SIG-M5 (cell line): ENCODE results near the gene CD96.
"Not testable (repeated sequence)": the region's sequence is repeated elsewhere in the genome, so short reads cannot be mapped to it uniquely, and the experiment has no call there.

Source experiments
- DNase-seq: peaks from one replicate; lab custom pipeline; 2025; lab: John Stamatoyannopoulos, UW

Gene CD96

GRCh38 chr3:111541911-111542483 lies at the start of gene CD96:
Gene CD96, plus strand, starts transcription at chr3:111542197. Its CDS starts 52 bp downstream, at chr3:111542249.
- DNase-seq, result no peak

- DNase-seq, result no peak
Measured at GRCh38 chr3:111493276-111493675, 48.7 kb upstream of the CD96 start.

GRCh38 chr3:111496894-111497559 lies 45.0 kb upstream of the CD96 start:
- DNase-seq, result no peak

GRCh38 chr3:111498022-111498421 lies 44.0 kb upstream of the CD96 start:
- no peak for DNase-seq

GRCh38 chr3:111506435-111506834 lies 35.6 kb upstream of the CD96 start:
- DNase-seq, result no peak

GRCh38 chr3:111509308-111509707 lies 32.7 kb upstream of the CD96 start:
- DNase-seq, result no peak

- no peak for DNase-seq
Measured at GRCh38 chr3:111517801-111518200, 24.2 kb upstream of the CD96 start.

- no peak for DNase-seq
Measured at GRCh38 chr3:111519178-111519855, 22.7 kb upstream of the CD96 start.

GRCh38 chr3:111521891-111522290 lies 20.1 kb upstream of the CD96 start:
- DNase-seq, result no peak

- not testable (repeated sequence) for DNase-seq
Measured at GRCh38 chr3:111524486-111524885, 17.5 kb upstream of the CD96 start.

- DNase-seq, result no peak
Measured at GRCh38 chr3:111531446-111531845, 10.6 kb upstream of the CD96 start.

GRCh38 chr3:111534701-111535100 lies 7.3 kb upstream of the CD96 start:
- DNase-seq, result no peak

- DNase-seq, result no peak
Measured at GRCh38 chr3:111538111-111538510, 3.9 kb upstream of the CD96 start.

GRCh38 chr3:111538681-111539083 lies 3.3 kb upstream of the CD96 start:
- DNase-seq, result no peak

GRCh38 chr3:111539351-111540331 lies 2.4 kb upstream of the CD96 start:
- no peak for DNase-seq

- DNase-seq, result no peak
Measured at GRCh38 chr3:111541391-111541790, 606 bp upstream of the CD96 start.

- DNase-seq, result no peak
Measured at GRCh38 chr3:111542611-111543300, 759 bp downstream of the CD96 start.

GRCh38 chr3:111545349-111545748 lies 3.4 kb downstream of the CD96 start:
- no peak for DNase-seq

GRCh38 chr3:111547631-111548030 lies 5.6 kb downstream of the CD96 start:
- DNase-seq, result no peak

- DNase-seq, result no peak
Measured at GRCh38 chr3:111548092-111548491, 6.1 kb downstream of the CD96 start.

GRCh38 chr3:111548756-111549155 lies 6.8 kb downstream of the CD96 start:
- no peak for DNase-seq

GRCh38 chr3:111561902-111562301 lies 19.9 kb downstream of the CD96 start:
- DNase-seq, result not testable (repeated sequence)
